Sigmoid colon (tissue), 7 donors: ENCODE data around the gene ING5. TPM values are rescaled to one million over a fixed set of nuclear protein-coding genes. Genes with fewer than 3 reads are reported as not detected.
"Not testable (repeated sequence)": the region's sequence is repeated elsewhere in the genome, so short reads cannot be mapped to it uniquely, and the experiment has no call there.

ENCODE experiments used
- DNase-seq: peaks from one replicate; pipeline ENCODE4 v3.0.0-alpha.2; 2019
- H3K27ac ChIP-seq, 4 donors: fragments of 200-600 bp; sonication (generic); one replicate each; pipeline ENCODE4 v1.5.1; 2016 to 2019; ENCODE audit warnings: mild to moderate bottlenecking in 1 of 4
- H3K27me3 ChIP-seq, 3 donors: fragments of 200-600 bp; sonication (generic); one replicate each; pipeline ENCODE4 v1.5.1; 2019; ENCODE audit warnings: mild to moderate bottlenecking in 1 of 3
- H3K36me3 ChIP-seq, 4 donors: fragments of 200-600 bp; sonication (generic); one replicate each; pipeline ENCODE4 v1.5.1; 2016 to 2019
- H3K4me1 ChIP-seq, 4 donors: fragments of 200-600 bp; sonication (generic); one replicate each; pipeline ENCODE4 v1.5.1; 2017 to 2019
- H3K4me3 ChIP-seq, 4 donors: fragments of 200-600 bp; sonication (generic); one replicate each; pipeline ENCODE4 v1.5.1; 2017 to 2019; ENCODE audit warnings: mild to moderate bottlenecking in 2 of 4, moderate library complexity in 1 of 4
- H3K9me3 ChIP-seq, 4 donors: fragments of 200-600 bp in 3 of 4; sonication (generic) in 3 of 4; one replicate each; pipeline versions ENCODE4 v1.5.1 to v1.6.1; 2013 to 2019
- CTCF ChIP-seq, 4 experiments: fragments of 450-650 bp in 3 of 4; fragments of 200-600 bp in 1 of 4; IDR thresholded peaks; one replicate each; pipeline ENCODE4 v1.5.1; 2016 to 2019; ENCODE audit warnings: antibody characterized with exemption in 4 of 4, mild to moderate bottlenecking in 3 of 4, moderate library complexity in 2 of 4
- EP300 ChIP-seq, 4 donors: sonication (generic); formaldehyde crosslinking; IDR thresholded peaks; one replicate each; pipeline ENCODE4 v1.6.1; 2017; ENCODE audit warnings: antibody characterized with exemption in 4 of 4
- POLR2A ChIP-seq, 2 donors: fragments of 450-650 bp; IDR thresholded peaks; one replicate each; pipeline ENCODE4 v1.6.1; 2016; ENCODE audit warnings: antibody characterized with exemption in 2 of 2, mild to moderate bottlenecking in 2 of 2, moderate library complexity in 2 of 2
- POLR2AphosphoS5 ChIP-seq, 4 donors: sonication (generic); formaldehyde crosslinking; IDR thresholded peaks; one replicate each; pipeline ENCODE4 v1.6.1; 2017; ENCODE audit warnings: antibody characterized with exemption in 4 of 4
- WGBS, 2 donors: extraction: QIAGEN DNeasy Blood & Tissue Kit; methylation state at CpG; one replicate each; pipeline ENCODE4 v1.1.7; 2013; 5-methylcytosine and 5-hydroxymethylcytosine counted together
- intact Hi-C: fragments of 100-400 bp; cut with DNase I; formaldehyde crosslinking; loops from one replicate; pipeline ENCODE4 v1.15.1; 2023
- polyA plus RNA-seq, 3 donors: library from polyadenylated mRNA; stranded (reverse); fragments of 200-250 nt; gene quantifications; one replicate each; pipeline ENCODE4 v1.2.3, GENCODE V29; 2013
- total RNA-seq, 4 donors: library from RNA; depleted of rRNA; stranded (reverse); fragments of >200 nt; gene quantifications; one replicate each; pipeline ENCODE4 v1.1.0, GENCODE V29; 2016
- donor health status: healthy with polysubstance abuse.
- donor health status: Bipolar disorder and iron deficiency.
- donor health status: healthy.

ING5 gene
- total and polyA plus RNA-seq, 7 donors: 9.6 to 49.8 (median 27.1) TPM

GRCh38 chr2:241755166-241755565 is 53.3 kb downstream of the ING5 start:
- H3K9me3 ChIP-seq: no peaks in the 10 kb centered on the region
- 88 to 93% methylated on average over 18 of the region's 18 CpGs for WGBS, 2 donors
- no peaks in the 10 kb centered on the region for H3K27me3 ChIP-seq
- intact Hi-C loops: no loop called here
- no peak overlapping the region for H3K27ac ChIP-seq
- H3K36me3 ChIP-seq: peaks cover 4 to 64% (median 18%) of the 10 kb centered on the region in 4 donors
- no peaks in the 10 kb centered on the region for H3K4me1 ChIP-seq
- DNase-seq: no peak
- H3K4me3 ChIP-seq: no peak overlapping the region
- TF ChIP-seq CTCF (IDR thresholded peaks at IDR 0.05): no peak
- no peak for TF ChIP-seq POLR2A (IDR thresholded peaks at IDR 0.05)

- Histone ChIP-seq H3K27me3 (no peaks in the 10 kb centered on the region), H3K9me3 (peaks cover 0 to 3% (median 0%) of the 10 kb centered on the region in 4 donors), H3K4me3 (no peak overlapping the region), H3K36me3 (peaks cover 4 to 69% (median 18%) of the 10 kb centered on the region in 4 donors), H3K27ac (no peak overlapping the region), H3K4me1 (no peaks in the 10 kb centered on the region)
- TF ChIP-seq POLR2AphosphoS5 (IDR thresholded peaks at IDR 0.05): no peak
- no peak for TF ChIP-seq POLR2A (IDR thresholded peaks at IDR 0.05)
- TF ChIP-seq EP300 (IDR thresholded peaks at IDR 0.05): no peak
- no peak for TF ChIP-seq CTCF (IDR thresholded peaks at IDR 0.05)
- WGBS, 2 donors: 95 to 97% methylated on average over 27 of the region's 27 CpGs
- no peak for DNase-seq
- intact Hi-C loops: no loop called here
Measured at GRCh38 chr2:241755777-241756176, 53.9 kb downstream of the ING5 start.

DNA sequence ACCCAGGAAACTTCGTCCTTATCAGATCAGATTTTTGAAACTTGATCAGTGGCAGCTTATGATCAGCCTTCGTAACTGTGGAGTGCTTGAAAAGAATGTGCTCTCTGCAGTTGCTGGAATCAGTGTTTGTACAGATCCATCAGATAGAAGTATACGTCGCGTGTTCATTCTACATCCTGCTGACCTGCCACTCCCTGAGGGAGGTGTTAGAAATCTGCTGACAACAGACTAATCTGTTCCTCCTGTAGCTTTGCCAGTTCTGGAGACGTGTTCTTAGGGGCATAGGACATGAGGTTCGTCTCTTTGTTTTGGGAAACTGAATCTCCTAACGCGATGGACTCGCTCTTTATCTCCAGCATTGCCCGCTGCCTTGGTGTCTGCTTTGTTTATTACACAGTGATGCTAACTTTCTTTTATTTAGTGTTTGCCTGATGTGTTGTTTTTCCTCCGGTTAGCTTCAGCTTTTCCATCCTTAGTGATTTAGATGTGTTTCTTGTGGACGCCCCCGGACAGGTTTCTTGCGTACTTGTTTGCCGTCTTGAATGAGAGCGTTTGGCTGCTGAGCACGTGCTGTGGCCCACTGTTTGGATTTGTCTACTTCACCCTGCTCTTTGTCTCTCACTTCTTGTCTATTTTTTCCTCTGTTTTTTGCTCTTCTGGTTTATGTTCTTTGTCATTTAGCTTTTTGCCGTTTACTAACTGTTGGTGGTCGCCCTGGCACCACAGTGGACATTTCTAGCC is 57.4 kb downstream of the ING5 start:
- Histone ChIP-seq H3K27ac (no peak overlapping the region), H3K9me3 (peaks cover 0 to 3% (median 0%) of the 10 kb centered on the region in 4 donors), H3K27me3 (no peaks in the 10 kb centered on the region), H3K36me3 (peaks cover 4 to 66% (median 15%) of the 10 kb centered on the region in 4 donors), H3K4me1 (no peaks in the 10 kb centered on the region), H3K4me3 (no peak overlapping the region)
- intact Hi-C loops: no loop called here
- DNase-seq: no peak
- WGBS, 2 donors: 82 to 90% methylated on average over 20 of the region's 20 CpGs
- TF ChIP-seq EP300 (IDR thresholded peaks at IDR 0.05) (no peak), POLR2A (IDR thresholded peaks at IDR 0.05) (no peak), POLR2AphosphoS5 (IDR thresholded peaks at IDR 0.05) (no peak), CTCF (IDR thresholded peaks at IDR 0.05) (no peak)

- H3K27ac ChIP-seq, H3K4me3 ChIP-seq, DNase-seq, H3K9me3 ChIP-seq, intact Hi-C loops, H3K4me1 ChIP-seq, H3K27me3 ChIP-seq: not testable (repeated sequence)
- 93 to 98% methylated on average over 11 of the region's 16 CpGs for WGBS, 2 donors
- H3K36me3 ChIP-seq: peaks cover under 1 to 64% (median 13%) of the 10 kb centered on the region in 4 donors
Measured at GRCh38 chr2:241759893-241760292, 58.1 kb downstream of the ING5 start.

GRCh38 chr2:241760301-241760771 is 58.5 kb downstream of the ING5 start:
- no peak for DNase-seq

More at GRCh38 chr2:241760301-241760771, 58.5 kb downstream of the ING5 start:
- H3K27me3 ChIP-seq: no peaks in the 10 kb centered on the region
- peaks cover 0 to 60% (median 11%) of the 10 kb centered on the region in 4 donors for H3K36me3 ChIP-seq
- no peak overlapping the region for H3K4me3 ChIP-seq
- H3K9me3 ChIP-seq: peaks cover 0 to 3% (median 0%) of the 10 kb centered on the region in 4 donors
- intact Hi-C loops: no loop called here
- no peak overlapping the region for H3K27ac ChIP-seq
- 95 to 97% methylated on average over 17 of the region's 17 CpGs for WGBS, 2 donors
- TF ChIP-seq POLR2AphosphoS5 (IDR thresholded peaks at IDR 0.05) (no peak), CTCF (IDR thresholded peaks at IDR 0.05) (no peak), EP300 (IDR thresholded peaks at IDR 0.05) (no peak), POLR2A (IDR thresholded peaks at IDR 0.05) (no peak)
- no peaks in the 10 kb centered on the region for H3K4me1 ChIP-seq
